SK-N-SH (cell line): ENCODE measurements around the gene SLCO2B1.

ENCODE experiments used
- EP300 ChIP-seq, 2 experiments: IDR thresholded peaks; 2 replicates each; pipeline versions ENCODE4 v1.4.0 to v1.6.1; 2012; ENCODE audit warnings: borderline replicate concordance in 1 of 2, low read depth in 1 of 2, low read length in 1 of 2
- EZH2phosphoT487 ChIP-seq: fragments of 200-600 bp; sonication (generic); IDR thresholded peaks from 2 replicates; pipeline ENCODE4 v1.6.1; 2017; ENCODE audit warnings: low read depth, mixed run types, mild to moderate bottlenecking, antibody characterized with exemption, moderate library complexity, borderline replicate concordance
- GABPA ChIP-seq: IDR thresholded peaks from 2 replicates; pipeline ENCODE4 v1.4.0; 2012; ENCODE audit warnings: low read depth, mild to moderate bottlenecking
- JUND ChIP-seq: IDR thresholded peaks from 2 replicates; pipeline ENCODE4 v1.4.0; 2012
- RAD21 ChIP-seq: IDR thresholded peaks from 2 replicates; pipeline ENCODE4 v1.6.1; 2012; ENCODE audit warnings: mild to moderate bottlenecking, low read length
- RCOR1 ChIP-seq: fragments of 150-350 bp; IDR thresholded peaks from 2 replicates; pipeline ENCODE4 v1.6.1; 2017; ENCODE audit warnings: antibody characterized with exemption, low read length
- RFX5 ChIP-seq: IDR thresholded peaks from 2 replicates; pipeline ENCODE4 v1.6.1; 2012; ENCODE audit warnings: mild to moderate bottlenecking, improper control_type of control experiment, low read length
- TAF1 ChIP-seq: IDR thresholded peaks from 2 replicates; pipeline ENCODE4 v1.6.1; 2012; ENCODE audit warnings: low read depth, mild to moderate bottlenecking, low read length, moderate library complexity, borderline replicate concordance
- TEAD4 ChIP-seq: IDR thresholded peaks from 2 replicates; pipeline ENCODE4 v1.4.0; 2012; ENCODE audit warnings: mild to moderate bottlenecking, borderline replicate concordance; ENCODE audit not compliant: insufficient read depth
- TF ChIP-seq, protein P1 (sequence below): fragments of 200-600 bp; sonication (generic); IDR thresholded peaks from 2 replicates; pipeline ENCODE4 v1.6.1; 2017; ENCODE audit warnings: antibody characterized with exemption, mild to moderate bottlenecking, moderate library complexity
- TF ChIP-seq, protein P2 (sequence below): IDR thresholded peaks from 2 replicates; pipeline ENCODE4 v1.4.0; 2012; ENCODE audit warnings: low read depth
- TF ChIP-seq, protein P3 (sequence below): IDR thresholded peaks from 2 replicates; pipeline ENCODE4; 2012

DNA sequence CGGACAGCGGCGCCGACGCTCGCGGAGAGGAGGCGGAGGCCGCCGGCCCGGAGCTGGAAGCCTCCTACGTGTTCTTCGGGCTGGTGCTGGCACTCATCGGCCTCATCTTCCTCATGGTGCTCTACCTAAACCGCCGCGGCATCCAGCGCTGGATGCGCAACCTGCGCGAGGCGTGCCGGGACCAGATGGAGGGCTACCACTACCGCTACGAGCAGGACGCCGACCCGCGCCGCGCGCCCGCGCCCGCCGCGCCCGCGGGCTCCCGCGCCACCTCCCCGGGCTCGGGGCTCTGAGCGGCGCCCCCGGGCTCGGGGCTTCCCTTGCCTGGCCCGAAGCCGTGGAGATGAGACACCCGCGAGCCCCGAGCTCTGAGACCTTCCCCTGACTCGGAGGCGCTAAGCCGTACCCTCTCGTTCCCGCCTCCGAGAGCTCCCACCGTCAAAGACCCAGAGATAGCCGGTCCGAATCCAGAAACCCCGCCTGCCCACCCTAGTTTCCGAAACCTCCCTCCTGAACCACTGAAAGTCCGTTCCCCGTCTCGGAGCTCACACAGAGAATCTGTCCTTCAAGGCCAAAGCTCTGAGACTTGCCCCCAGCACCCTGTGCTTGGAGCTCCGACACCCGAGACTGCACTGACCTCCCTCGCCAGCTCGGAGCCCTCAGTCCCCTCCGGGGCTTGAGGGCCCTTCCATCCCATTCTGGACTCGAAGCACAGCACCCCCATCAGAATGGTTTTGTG lies 91.2 kb downstream of the SLCO2B1 start:
- TF ChIP-seq TAF1 (no peak), GABPA (no peak), EP300 (IDR thresholded peaks at IDR 0.05; ENCODE audit: borderline replicate concordance in 1 of 2, low read depth in 1 of 2, low read length in 1 of 2) (no peak), RAD21 (no peak), EZH2phosphoT487 (no peak), RFX5 (no peak), JUND (no peak), RCOR1 (no peak), TEAD4 (no peak)
- TF ChIP-seq, protein P1, sequence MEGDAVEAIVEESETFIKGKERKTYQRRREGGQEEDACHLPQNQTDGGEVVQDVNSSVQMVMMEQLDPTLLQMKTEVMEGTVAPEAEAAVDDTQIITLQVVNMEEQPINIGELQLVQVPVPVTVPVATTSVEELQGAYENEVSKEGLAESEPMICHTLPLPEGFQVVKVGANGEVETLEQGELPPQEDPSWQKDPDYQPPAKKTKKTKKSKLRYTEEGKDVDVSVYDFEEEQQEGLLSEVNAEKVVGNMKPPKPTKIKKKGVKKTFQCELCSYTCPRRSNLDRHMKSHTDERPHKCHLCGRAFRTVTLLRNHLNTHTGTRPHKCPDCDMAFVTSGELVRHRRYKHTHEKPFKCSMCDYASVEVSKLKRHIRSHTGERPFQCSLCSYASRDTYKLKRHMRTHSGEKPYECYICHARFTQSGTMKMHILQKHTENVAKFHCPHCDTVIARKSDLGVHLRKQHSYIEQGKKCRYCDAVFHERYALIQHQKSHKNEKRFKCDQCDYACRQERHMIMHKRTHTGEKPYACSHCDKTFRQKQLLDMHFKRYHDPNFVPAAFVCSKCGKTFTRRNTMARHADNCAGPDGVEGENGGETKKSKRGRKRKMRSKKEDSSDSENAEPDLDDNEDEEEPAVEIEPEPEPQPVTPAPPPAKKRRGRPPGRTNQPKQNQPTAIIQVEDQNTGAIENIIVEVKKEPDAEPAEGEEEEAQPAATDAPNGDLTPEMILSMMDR, result no peak
- TF ChIP-seq, protein P2, sequence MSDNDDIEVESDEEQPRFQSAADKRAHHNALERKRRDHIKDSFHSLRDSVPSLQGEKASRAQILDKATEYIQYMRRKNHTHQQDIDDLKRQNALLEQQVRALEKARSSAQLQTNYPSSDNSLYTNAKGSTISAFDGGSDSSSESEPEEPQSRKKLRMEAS, result no peak
- TF ChIP-seq, protein P3, sequence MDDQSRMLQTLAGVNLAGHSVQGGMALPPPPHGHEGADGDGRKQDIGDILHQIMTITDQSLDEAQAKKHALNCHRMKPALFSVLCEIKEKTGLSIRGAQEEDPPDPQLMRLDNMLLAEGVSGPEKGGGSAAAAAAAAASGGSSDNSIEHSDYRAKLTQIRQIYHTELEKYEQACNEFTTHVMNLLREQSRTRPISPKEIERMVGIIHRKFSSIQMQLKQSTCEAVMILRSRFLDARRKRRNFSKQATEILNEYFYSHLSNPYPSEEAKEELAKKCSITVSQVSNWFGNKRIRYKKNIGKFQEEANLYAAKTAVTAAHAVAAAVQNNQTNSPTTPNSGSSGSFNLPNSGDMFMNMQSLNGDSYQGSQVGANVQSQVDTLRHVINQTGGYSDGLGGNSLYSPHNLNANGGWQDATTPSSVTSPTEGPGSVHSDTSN, result no peak
